GM23338 (cell line): ENCODE measurements around the gene CCDC169. TPM values are rescaled to one million over a fixed set of nuclear protein-coding genes. Genes with fewer than 3 reads are reported as not detected.
A peak's percentile ranks its signal among the peaks of the same experiment; 100 is the strongest.

ENCODE experiments used
- ATAC-seq: fragments of 200-7000 bp; cut with Tn5 transposase; 3 replicates; pipeline ENCODE4 v1.9.1; 2020
- DNase-seq: peaks from one replicate; pipeline ENCODE4 v3.0.0-alpha.2; 2015; ENCODE audit warnings: low spot score
- H2AFZ ChIP-seq: fragments of 200-600 bp; sonication (generic); 2 replicates; pipeline ENCODE4 v1.8.0; 2016; ENCODE audit warnings: antibody characterized with exemption, mild to moderate bottlenecking, moderate library complexity
- H3F3A ChIP-seq: fragments of 200-600 bp; sonication (generic); replicated peaks from 2 replicates; pipeline ENCODE4 v1.8.0; 2017; ENCODE audit warnings: antibody characterized with exemption, mixed run types, low read depth
- H3K27ac ChIP-seq: fragments of 200-600 bp; sonication (generic); 2 replicates; pipeline ENCODE4 v1.6.1; 2016; ENCODE audit warnings: low read depth
- H3K27me3 ChIP-seq: fragments of 200-600 bp; sonication (generic); 2 replicates; pipeline ENCODE4 v1.8.0; 2016; ENCODE audit warnings: mild to moderate bottlenecking, mixed run types, moderate library complexity; ENCODE audit not compliant: insufficient read depth
- H3K36me3 ChIP-seq: fragments of 200-600 bp; sonication (generic); 2 replicates; pipeline ENCODE4 v1.8.0; 2016; ENCODE audit warnings: mild to moderate bottlenecking; ENCODE audit not compliant: insufficient read depth
- H3K4me1 ChIP-seq: fragments of 200-600 bp; sonication (generic); 2 replicates; pipeline ENCODE4 v1.8.0; 2016; ENCODE audit warnings: mild to moderate bottlenecking, moderate library complexity; ENCODE audit not compliant: insufficient read depth
- H3K4me2 ChIP-seq: fragments of 200-600 bp; sonication (generic); 2 replicates; pipeline ENCODE4 v1.7.1; 2017; ENCODE audit warnings: mixed run types
- H3K4me3 ChIP-seq: fragments of 200-600 bp; sonication (generic); 2 replicates; pipeline ENCODE4 v1.6.1; 2016; ENCODE audit warnings: mixed run types
- H3K79me2 ChIP-seq: fragments of 200-600 bp; sonication (generic); replicated peaks from 2 replicates; pipeline ENCODE4 v1.8.0; 2017; ENCODE audit warnings: mild to moderate bottlenecking; ENCODE audit not compliant: insufficient read depth
- H3K9me2 ChIP-seq: fragments of 200-600 bp; sonication (generic); 2 replicates; pipeline ENCODE4 v1.8.0; 2017; ENCODE audit not compliant: insufficient read depth
- H4K20me1 ChIP-seq: fragments of 200-600 bp; sonication (generic); replicated peaks from 2 replicates; pipeline ENCODE4 v1.8.0; 2017; ENCODE audit warnings: mild to moderate bottlenecking; ENCODE audit not compliant: insufficient read depth
- H3K27ac Mint-ChIP-seq: 2 replicates; pipeline ENCODE4 v1.8.0; 2020; ENCODE audit warnings: inconsistent platforms, mild to moderate bottlenecking, moderate library complexity, mixed read lengths
- H3K27me3 Mint-ChIP-seq: 3 replicates; pipeline ENCODE4 v1.8.0; 2022; ENCODE audit warnings: low read depth, mild to moderate bottlenecking, moderate library complexity, mixed read lengths, inconsistent platforms; ENCODE audit not compliant: insufficient read depth, poor library complexity
- H3K36me3 Mint-ChIP-seq: 3 replicates; pipeline ENCODE4 v1.8.0; 2021; ENCODE audit warnings: low read depth, mild to moderate bottlenecking, inconsistent platforms, moderate library complexity, mixed read lengths
- H3K4me1 Mint-ChIP-seq: 3 replicates; pipeline ENCODE4 v1.8.0; 2020; ENCODE audit warnings: mild to moderate bottlenecking, inconsistent platforms, mixed read lengths
- H3K4me3 Mint-ChIP-seq: 3 replicates; pipeline ENCODE4 v1.8.0; 2021; ENCODE audit warnings: moderate library complexity, mild to moderate bottlenecking, inconsistent platforms, mixed read lengths
- H3K9me3 Mint-ChIP-seq: 3 replicates; pipeline ENCODE4 v1.8.0; 2020; ENCODE audit warnings: moderate library complexity, mild to moderate bottlenecking, inconsistent platforms, mixed read lengths
- EZH2 ChIP-seq: fragments of 200-600 bp; sonication (generic); IDR thresholded peaks from one replicate; pipeline ENCODE4 v1.8.0; 2017; ENCODE audit warnings: antibody characterized with exemption, mild to moderate bottlenecking, low read depth; ENCODE audit not compliant: unreplicated experiment
- EZH2phosphoT487 ChIP-seq: fragments of 200-600 bp; sonication (generic); IDR thresholded peaks from one replicate; pipeline ENCODE4 v1.8.1; 2018; ENCODE audit warnings: antibody characterized with exemption; ENCODE audit not compliant: unreplicated experiment
- JUNB ChIP-seq: IDR thresholded peaks from one replicate; pipeline ENCODE4 v1.6.1; 2016; ENCODE audit warnings: antibody characterized with exemption; ENCODE audit not compliant: unreplicated experiment
- POLR2AphosphoS5 ChIP-seq: IDR thresholded peaks from 2 replicates; pipeline ENCODE4 v1.6.1; 2016; ENCODE audit warnings: antibody characterized with exemption, low read depth
- REST ChIP-seq: IDR thresholded peaks from one replicate; pipeline ENCODE4 v1.6.1; 2018; ENCODE audit warnings: antibody characterized with exemption; ENCODE audit not compliant: unreplicated experiment
- STAT1 ChIP-seq: IDR thresholded peaks from one replicate; pipeline ENCODE4 v1.6.1; 2016; ENCODE audit warnings: antibody characterized with exemption; ENCODE audit not compliant: unreplicated experiment
- ZNF114 ChIP-seq: fragments of 250-450 bp; sonication (Bioruptor Pico); IDR thresholded peaks from 2 replicates; pipeline ENCODE4 v1.5.0; 2020; ENCODE audit warnings: mild to moderate bottlenecking, moderate library complexity
- ZNF462 ChIP-seq: fragments of 250-450 bp; sonication (Bioruptor Pico); IDR thresholded peaks from 2 replicates; pipeline ENCODE4 v1.5.0; 2020; ENCODE audit warnings: mild to moderate bottlenecking, moderate library complexity
- polyA plus RNA-seq: library from polyadenylated mRNA; unstranded; fragments of >200 nt; fragmentation: Nextera tagmentation; extraction: Ambion mirVana; gene quantifications from 2 replicates; pipeline ENCODE4 v1.2.1, GENCODE V29; 2016
- total RNA-seq: library from RNA; depleted of rRNA; stranded (reverse); fragments of >200 nt; shearing (Covaris generic); gene quantifications from 2 replicates; pipeline ENCODE4 v1.2.3, GENCODE V29; 2014

Gene CCDC169
- total and polyA plus RNA-seq, 2 experiments from 2014 or later: 48.5 to 61.2 TPM

- H3K79me2 ChIP-seq: peaks cover 56% of the 10 kb centered on the region
- ATAC-seq: peak; percentile 14
- H3K4me3 Mint-ChIP-seq: peak overlapping the region; percentile 92
- H3K36me3 ChIP-seq: no peaks in the 10 kb centered on the region
- TF ChIP-seq ZNF114 (CRISPR knock-in tag): no peak
- TF ChIP-seq JUNB: no peak
- no peak for TF ChIP-seq STAT1
- TF ChIP-seq ZNF462: no peak
- no peak for TF ChIP-seq POLR2AphosphoS5
- TF ChIP-seq REST: no peak
- TF ChIP-seq EZH2: no peak
- no peak for TF ChIP-seq EZH2phosphoT487
- H3K4me1 Mint-ChIP-seq: peaks cover 21% of the 10 kb centered on the region
- H3F3A ChIP-seq: no peaks in the 10 kb centered on the region
- peak overlapping the region; percentile 95 for H3K27ac ChIP-seq
- no peaks in the 10 kb centered on the region for H3K9me2 ChIP-seq
- DNase-seq: peak; percentile 36
- H3K9me3 Mint-ChIP-seq: no peaks in the 10 kb centered on the region
- no peaks in the 10 kb centered on the region for H3K27me3 ChIP-seq
- H3K36me3 Mint-ChIP-seq: no peaks in the 10 kb centered on the region
- peaks cover 19% of the 10 kb centered on the region for H3K27me3 Mint-ChIP-seq
- H3K4me1 ChIP-seq: peaks cover 35% of the 10 kb centered on the region
- H3K4me2 ChIP-seq: peak overlapping the region; percentile 81
- no peak overlapping the region for H2AFZ ChIP-seq
- no peaks in the 10 kb centered on the region for H4K20me1 ChIP-seq
- peak overlapping the region; percentile 95 for H3K27ac Mint-ChIP-seq
- H3K4me3 ChIP-seq: peak overlapping the region; percentile 58
Observed at GRCh38 chr13:36344886-36345437, 47.3 kb upstream of the CCDC169 start.
